Central memory CD8-positive, alpha-beta T cell (primary cell): Measurements from ENCODE around the gene SPOCK3.
"Not testable (repeated sequence)": the region's sequence is repeated elsewhere in the genome, so short reads cannot be mapped to it uniquely, and the experiment has no call there.

Source experiments
- ATAC-seq: fragments of 150-1000 bp; cut with Tn5 transposase; replicated peaks from 2 replicates; pipeline ENCODE4 v1.10.0; 2022; ENCODE audit warnings: mild to moderate bottlenecking, moderate FRiP score, moderate number of reproducible peaks; ENCODE audit not compliant: poor library complexity, severe bottlenecking; ENCODE audit errors: extremely low read depth
- DNase-seq, 2 donors: peaks; one replicate each; pipeline ENCODE4 v3.0.0; 2021; ENCODE audit warnings: low spot score in 2 of 2
- H3K27ac Mint-ChIP-seq: one replicate; pipeline ENCODE4 v1.8.0; 2022; ENCODE audit warnings: low read depth, mild to moderate bottlenecking, moderate library complexity, mixed read lengths
- H3K27me3 Mint-ChIP-seq: one replicate; pipeline ENCODE4 v1.8.0; 2022; ENCODE audit warnings: mixed read lengths
- H3K36me3 Mint-ChIP-seq: one replicate; pipeline ENCODE4 v1.8.0; 2022; ENCODE audit warnings: mild to moderate bottlenecking, moderate library complexity, mixed read lengths; ENCODE audit not compliant: insufficient read depth
- H3K4me1 Mint-ChIP-seq: one replicate; pipeline ENCODE4 v1.8.0; 2022; ENCODE audit warnings: mixed read lengths
- H3K4me3 Mint-ChIP-seq: one replicate; pipeline ENCODE4 v1.8.0; 2022; ENCODE audit warnings: mild to moderate bottlenecking, moderate library complexity, mixed read lengths
- H3K9me3 Mint-ChIP-seq: one replicate; pipeline ENCODE4 v1.8.0; 2022; ENCODE audit warnings: mixed read lengths

The SPOCK3 gene

DNA sequence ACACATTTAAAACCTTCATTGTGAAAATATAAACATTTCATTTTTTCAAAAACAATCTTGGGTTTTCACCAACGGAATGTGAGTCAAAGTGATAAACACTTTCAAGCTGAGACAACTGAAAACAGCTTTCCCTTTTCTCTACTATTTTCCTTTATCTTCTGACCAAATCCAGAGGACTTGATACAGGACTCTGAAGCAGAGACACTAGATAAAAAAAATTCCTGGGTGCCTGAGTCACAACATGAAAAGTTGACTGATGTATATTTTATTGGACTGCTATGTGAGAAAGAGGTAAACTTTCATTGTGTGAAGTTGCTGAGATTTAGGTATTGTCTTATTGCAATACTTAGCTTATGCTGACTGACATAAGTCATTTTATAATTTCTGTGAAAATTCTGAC lies 411.2 kb downstream of the SPOCK3 start:
- H3K4me3 Mint-ChIP-seq, result no peak overlapping the region
- no peaks in the 10 kb centered on the region for H3K36me3 Mint-ChIP-seq
- H3K4me1 Mint-ChIP-seq, result no peaks in the 10 kb centered on the region
- DNase-seq, result no peak
- H3K9me3 Mint-ChIP-seq, result peaks cover 7% of the 10 kb centered on the region
- H3K27me3 Mint-ChIP-seq, result no peaks in the 10 kb centered on the region
- H3K27ac Mint-ChIP-seq, result no peak overlapping the region
- no peak for ATAC-seq

DNA sequence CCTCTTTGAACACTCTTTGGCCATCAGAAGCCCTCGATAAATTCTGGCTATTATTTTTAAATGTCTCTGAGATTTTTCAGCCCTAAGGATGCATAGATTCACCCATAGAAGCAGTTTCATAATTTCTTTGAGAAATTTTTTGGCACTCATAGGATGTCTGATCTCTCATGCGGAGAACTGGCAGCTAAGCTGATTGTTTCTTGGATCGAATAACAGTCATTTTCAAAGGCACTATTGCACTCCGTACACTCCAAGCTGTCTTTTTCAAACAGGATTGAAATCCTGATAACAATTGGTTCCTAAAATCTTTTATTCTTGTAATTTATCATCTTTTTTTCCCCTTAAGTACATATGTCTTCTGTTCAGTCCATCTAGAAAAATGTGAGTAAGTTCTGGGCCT lies 411.9 kb downstream of the SPOCK3 start:
- Mint-ChIP-seq H3K4me3 (no peak overlapping the region), H3K27ac (no peak overlapping the region), H3K27me3 (no peaks in the 10 kb centered on the region)

DNA sequence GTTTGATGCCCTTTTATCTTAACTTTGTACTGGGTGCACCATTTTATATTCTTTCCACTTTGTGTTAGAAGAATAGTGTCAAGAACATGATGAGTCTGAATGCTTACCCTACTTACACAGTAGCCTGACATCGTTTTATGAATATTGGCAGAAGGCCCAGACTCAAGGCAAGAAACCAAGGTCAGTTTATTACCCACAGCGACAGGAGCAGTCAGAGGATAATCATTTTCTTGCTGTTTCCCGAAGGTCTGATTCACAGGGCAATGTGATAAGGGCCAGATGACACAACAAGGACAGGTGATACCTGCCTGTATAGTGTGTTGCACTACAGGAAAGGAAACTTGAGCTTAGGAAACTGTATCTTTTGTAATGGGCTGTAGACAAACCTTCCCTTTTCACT lies 417.4 kb downstream of the SPOCK3 start:
- ATAC-seq (no peak), DNase-seq (no peak)
- Mint-ChIP-seq H3K9me3 (peaks cover 4% of the 10 kb centered on the region), H3K27me3 (no peaks in the 10 kb centered on the region), H3K4me1 (no peaks in the 10 kb centered on the region), H3K27ac (no peak overlapping the region), H3K36me3 (no peaks in the 10 kb centered on the region), H3K4me3 (no peak overlapping the region)

More for the DNA sequence above, 411.9 kb downstream of the SPOCK3 start:
- DNase-seq, result no peak
- H3K4me1 Mint-ChIP-seq, result no peaks in the 10 kb centered on the region
- no peaks in the 10 kb centered on the region for H3K36me3 Mint-ChIP-seq
- ATAC-seq, result no peak
- peaks cover 8% of the 10 kb centered on the region for H3K9me3 Mint-ChIP-seq

DNA sequence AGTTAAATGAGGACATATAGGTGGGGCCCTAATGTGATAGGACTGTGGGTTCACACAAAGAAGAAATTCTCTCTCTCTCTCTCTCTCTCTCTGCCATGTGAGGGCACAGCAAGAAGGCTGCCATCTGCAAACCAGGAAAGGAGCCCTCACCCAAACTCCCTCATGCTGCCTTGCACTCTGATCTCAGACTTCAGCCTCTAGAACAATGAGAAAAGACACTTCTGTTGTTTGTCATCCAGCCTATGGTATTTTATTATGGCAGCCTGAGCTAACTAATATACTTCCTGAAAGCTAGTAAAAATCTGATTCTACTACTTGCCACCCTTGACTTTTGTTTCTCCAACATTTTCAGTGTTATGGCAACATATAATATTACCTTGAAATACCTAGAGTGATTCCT lies 425.9 kb downstream of the SPOCK3 start:
- Mint-ChIP-seq H3K27ac (no peak overlapping the region), H3K4me3 (no peak overlapping the region), H3K27me3 (no peaks in the 10 kb centered on the region), H3K36me3 (no peaks in the 10 kb centered on the region), H3K4me1 (no peaks in the 10 kb centered on the region), H3K9me3 (peaks cover 18% of the 10 kb centered on the region)
- ATAC-seq, result no peak
- DNase-seq, result no peak

DNA sequence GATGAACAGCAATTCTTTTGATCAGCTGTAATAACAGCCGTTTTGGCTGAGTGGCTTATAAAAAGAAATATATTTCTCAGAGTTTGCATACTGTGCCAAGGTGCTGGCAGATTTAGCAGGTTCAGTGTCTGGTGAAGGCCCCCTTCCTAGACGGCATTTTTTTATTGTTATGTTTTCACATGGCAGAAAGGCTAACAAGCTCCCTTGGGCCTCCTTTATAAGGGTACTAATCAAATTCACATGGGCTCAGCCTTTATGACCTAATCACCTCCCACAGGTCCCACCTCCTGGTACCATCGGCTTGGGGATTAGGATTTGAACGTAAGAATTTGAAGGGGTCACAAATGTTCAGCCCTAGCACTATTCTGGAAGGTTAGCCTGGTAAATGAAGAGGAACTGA lies 431.9 kb downstream of the SPOCK3 start:
- Mint-ChIP-seq H3K4me3 (no peak overlapping the region), H3K27ac (no peak overlapping the region), H3K9me3 (peaks cover 11% of the 10 kb centered on the region), H3K4me1 (no peaks in the 10 kb centered on the region), H3K27me3 (no peaks in the 10 kb centered on the region), H3K36me3 (no peaks in the 10 kb centered on the region)
- DNase-seq, result no peak
- ATAC-seq, result no peak

DNA sequence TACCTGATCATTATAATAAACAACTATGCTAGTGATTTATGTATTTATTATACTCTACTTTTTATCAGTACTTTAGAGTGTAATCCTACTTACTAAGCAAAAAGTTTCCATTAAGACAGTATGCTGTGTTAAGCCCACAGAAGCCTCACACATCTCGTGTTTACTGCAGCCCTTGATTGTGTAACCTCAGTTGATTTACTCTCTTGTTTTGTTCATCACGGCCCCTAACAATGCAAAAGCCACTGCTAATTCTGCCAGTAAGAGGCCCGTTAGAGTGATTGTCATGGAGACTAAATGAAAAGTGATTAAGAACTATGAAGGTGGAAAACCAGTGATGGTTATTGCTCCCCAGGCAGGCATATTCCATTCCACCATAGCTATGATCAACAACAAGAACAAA lies 436.2 kb downstream of the SPOCK3 start:
- ATAC-seq (no peak), DNase-seq (no peak)
- Mint-ChIP-seq H3K9me3 (peaks cover 20% of the 10 kb centered on the region), H3K27me3 (no peaks in the 10 kb centered on the region), H3K4me1 (no peaks in the 10 kb centered on the region), H3K4me3 (no peak overlapping the region), H3K36me3 (no peaks in the 10 kb centered on the region), H3K27ac (no peak overlapping the region)

DNA sequence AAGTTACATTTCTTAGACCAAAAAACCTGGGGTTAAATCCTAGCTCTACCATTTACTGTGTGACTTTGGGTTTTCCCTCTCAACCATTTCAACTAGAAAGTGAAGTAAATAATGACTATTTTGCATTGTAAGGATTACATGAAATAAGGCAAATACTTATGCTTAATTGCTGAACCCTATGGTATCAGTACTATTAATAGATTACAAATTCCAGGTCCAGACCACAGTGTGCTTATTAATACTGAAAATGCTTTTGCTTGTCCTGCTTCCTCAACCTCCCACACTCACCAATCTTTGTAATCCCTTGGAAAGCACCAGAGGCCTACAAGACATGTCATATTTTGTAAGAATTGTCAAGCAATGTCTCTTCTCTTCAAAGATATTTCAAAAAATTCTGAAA lies 456.5 kb downstream of the SPOCK3 start:
- no peak for ATAC-seq
- no peaks in the 10 kb centered on the region for H3K4me1 Mint-ChIP-seq
- DNase-seq, result no peak
- H3K9me3 Mint-ChIP-seq, result peaks cover 33% of the 10 kb centered on the region
- no peaks in the 10 kb centered on the region for H3K27me3 Mint-ChIP-seq
- no peaks in the 10 kb centered on the region for H3K36me3 Mint-ChIP-seq
- H3K27ac Mint-ChIP-seq, result no peak overlapping the region
- no peak overlapping the region for H3K4me3 Mint-ChIP-seq

DNA sequence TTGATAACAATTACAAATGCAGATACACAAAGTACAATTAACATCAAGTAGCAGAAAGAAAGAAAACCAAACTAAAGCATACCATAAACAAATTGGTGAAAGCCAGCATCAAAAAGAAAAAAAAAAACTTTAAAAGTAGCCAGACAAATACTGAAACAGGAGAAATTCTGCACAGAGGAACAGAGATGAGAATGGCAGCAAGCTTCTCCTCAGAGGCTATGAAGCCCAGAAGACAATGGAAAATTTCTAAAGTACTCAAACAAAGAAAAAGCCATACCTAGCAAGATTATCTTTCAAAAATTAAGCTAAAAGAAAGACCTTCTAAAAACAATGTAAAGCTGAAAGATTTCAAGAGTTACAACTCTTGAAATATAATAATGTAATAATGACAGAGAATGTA lies 471.3 kb downstream of the SPOCK3 start:
- Mint-ChIP-seq H3K4me3 (no peak overlapping the region), H3K27ac (no peak overlapping the region), H3K4me1 (no peaks in the 10 kb centered on the region), H3K27me3 (no peaks in the 10 kb centered on the region), H3K36me3 (no peaks in the 10 kb centered on the region), H3K9me3 (peaks cover 22% of the 10 kb centered on the region)
- no peak for ATAC-seq
- DNase-seq, result no peak

DNA sequence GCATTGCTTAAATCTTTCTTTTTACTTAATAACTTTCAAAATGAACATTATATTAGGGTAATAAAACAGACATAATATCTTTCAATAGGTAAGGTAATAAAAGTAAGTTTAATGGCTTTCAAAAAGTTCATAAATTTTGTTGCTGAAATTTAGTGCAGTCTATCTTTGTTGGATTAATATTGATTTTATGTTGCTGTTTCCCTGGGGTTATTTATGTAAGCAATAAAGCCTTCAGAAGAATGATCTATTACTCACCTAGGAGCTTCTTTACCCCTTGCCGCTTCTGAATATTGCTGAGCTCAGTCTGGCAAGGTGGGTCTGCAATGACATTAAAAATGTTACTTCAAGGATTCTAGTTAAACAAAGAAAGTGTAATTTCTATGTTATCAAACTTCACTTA lies 492.6 kb downstream of the SPOCK3 start:
- Mint-ChIP-seq H3K4me3 (no peak overlapping the region), H3K27me3 (no peaks in the 10 kb centered on the region), H3K9me3 (peaks cover 28% of the 10 kb centered on the region), H3K36me3 (no peaks in the 10 kb centered on the region), H3K4me1 (no peaks in the 10 kb centered on the region), H3K27ac (no peak overlapping the region)
- DNase-seq, result no peak
- no peak for ATAC-seq

DNA sequence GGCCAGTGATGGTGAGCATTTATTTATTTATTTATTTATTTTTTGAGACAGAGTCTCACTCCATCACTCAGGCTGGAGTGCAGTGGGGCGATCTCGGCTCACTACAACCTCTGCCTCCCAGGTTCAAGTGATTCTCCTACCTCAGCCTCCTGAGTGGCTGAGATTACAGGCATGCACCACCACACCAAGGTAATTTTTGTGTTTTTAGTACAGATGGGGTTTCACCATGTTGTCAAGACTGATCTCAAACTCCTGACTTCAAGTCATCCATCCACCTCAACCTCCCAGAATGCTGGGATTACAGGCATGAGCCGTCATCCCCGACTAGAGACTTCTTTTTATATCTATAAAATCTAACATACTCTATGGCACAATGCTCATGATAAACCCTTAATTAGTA lies 495.1 kb downstream of the SPOCK3 start:
- not testable (repeated sequence) for H3K27ac Mint-ChIP-seq

DNA sequence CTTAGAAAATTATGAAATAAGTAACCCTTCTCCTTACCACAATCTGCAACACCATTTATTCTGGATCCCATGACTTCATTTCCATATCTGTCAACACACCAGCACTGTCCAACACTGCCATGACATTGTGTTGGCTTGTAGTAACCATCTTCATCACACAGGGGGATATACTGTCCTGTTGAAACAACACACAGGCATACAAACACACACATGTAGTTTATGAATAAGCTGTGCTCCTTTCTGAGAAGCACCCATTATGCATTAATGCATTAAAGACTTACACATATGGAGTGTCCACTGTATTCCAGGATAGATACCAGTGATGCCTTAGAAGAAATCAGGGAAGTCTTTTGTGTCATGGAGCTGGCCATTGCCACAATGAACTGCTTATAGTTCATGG lies 496.9 kb downstream of the SPOCK3 start:
- H3K27me3 Mint-ChIP-seq, result no peaks in the 10 kb centered on the region
- H3K4me1 Mint-ChIP-seq, result no peaks in the 10 kb centered on the region
- no peak overlapping the region for H3K4me3 Mint-ChIP-seq
- no peaks in the 10 kb centered on the region for H3K36me3 Mint-ChIP-seq
- DNase-seq, result no peak
- H3K9me3 Mint-ChIP-seq, result peaks cover 5% of the 10 kb centered on the region
- H3K27ac Mint-ChIP-seq, result no peak overlapping the region
- no peak for ATAC-seq

More for the DNA sequence above, 495.1 kb downstream of the SPOCK3 start:
- H3K36me3 Mint-ChIP-seq, H3K27me3 Mint-ChIP-seq, H3K4me3 Mint-ChIP-seq, ATAC-seq, H3K4me1 Mint-ChIP-seq, H3K9me3 Mint-ChIP-seq, DNase-seq: not testable (repeated sequence)

DNA sequence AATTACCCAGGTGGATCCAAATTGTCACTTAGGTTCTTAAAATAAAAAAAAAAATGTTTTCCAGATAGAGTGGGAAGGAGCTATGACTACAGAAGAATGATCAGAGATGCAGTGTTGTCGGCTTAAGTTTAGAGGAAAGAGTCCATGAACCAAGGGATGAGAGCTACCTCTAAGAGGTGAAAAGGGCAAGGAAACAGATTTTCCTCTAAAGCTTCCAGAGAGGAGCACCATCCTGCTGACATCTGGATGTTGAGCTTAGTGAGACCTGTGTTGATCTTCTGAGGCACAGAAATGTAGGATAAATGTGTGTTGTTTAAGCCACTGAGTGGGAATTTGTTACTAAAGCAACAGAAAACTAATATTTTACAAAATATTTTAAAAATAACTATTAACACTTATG lies 498.7 kb downstream of the SPOCK3 start:
- no peak overlapping the region for H3K27ac Mint-ChIP-seq
- no peak overlapping the region for H3K4me3 Mint-ChIP-seq
- no peak for ATAC-seq
- H3K36me3 Mint-ChIP-seq, result no peaks in the 10 kb centered on the region
- H3K4me1 Mint-ChIP-seq, result no peaks in the 10 kb centered on the region
- no peaks in the 10 kb centered on the region for H3K27me3 Mint-ChIP-seq
- H3K9me3 Mint-ChIP-seq, result peaks cover 5% of the 10 kb centered on the region
- no peak for DNase-seq

DNA sequence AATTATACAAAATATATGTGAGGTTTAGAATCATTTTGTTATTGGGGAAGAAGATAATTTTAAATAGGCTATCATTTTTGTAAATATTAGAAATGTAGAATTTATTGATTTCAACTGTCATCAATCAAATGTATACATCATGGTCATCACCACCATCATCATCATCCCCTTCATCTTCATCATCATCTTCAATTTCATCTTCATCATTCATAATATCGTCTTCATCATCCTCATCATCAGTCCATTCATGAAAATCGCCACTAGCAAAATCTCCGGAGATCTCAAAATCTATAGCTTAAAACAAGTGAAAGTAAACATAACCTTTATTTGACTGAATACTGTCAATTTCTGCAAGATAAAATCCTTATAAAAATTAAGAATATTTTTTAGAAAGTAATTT lies 499.5 kb downstream of the SPOCK3 start:
- DNase-seq (no peak), ATAC-seq (no peak)
- Mint-ChIP-seq H3K4me3 (no peak overlapping the region), H3K4me1 (no peaks in the 10 kb centered on the region), H3K27ac (no peak overlapping the region), H3K36me3 (no peaks in the 10 kb centered on the region), H3K27me3 (no peaks in the 10 kb centered on the region), H3K9me3 (peaks cover 7% of the 10 kb centered on the region)

DNA sequence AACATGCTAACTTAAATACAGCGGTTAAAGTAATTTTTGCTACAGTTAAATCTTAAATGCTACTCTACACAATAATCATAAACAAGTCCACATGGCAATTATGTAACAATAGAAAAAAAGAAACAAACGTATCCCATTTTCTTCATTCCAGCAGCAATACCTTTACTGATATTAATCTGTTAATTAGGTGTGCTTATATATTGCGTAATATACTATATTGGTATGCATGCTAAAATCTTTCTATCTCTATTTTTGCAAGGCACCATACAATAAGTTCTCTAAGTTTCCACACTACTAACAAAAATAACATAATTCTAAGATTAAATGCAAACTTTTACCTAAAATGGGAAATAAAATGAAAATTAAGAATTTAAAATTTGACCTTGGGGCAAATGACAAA lies 500.6 kb downstream of the SPOCK3 start:
- ATAC-seq, result no peak
- Mint-ChIP-seq H3K9me3 (peaks cover 9% of the 10 kb centered on the region), H3K4me3 (no peak overlapping the region), H3K27ac (no peak overlapping the region), H3K4me1 (no peaks in the 10 kb centered on the region), H3K27me3 (no peaks in the 10 kb centered on the region), H3K36me3 (no peaks in the 10 kb centered on the region)
- DNase-seq, result no peak
